Eye (tissue), 1 donor: ENCODE measurements around the gene AHSG.
A peak's percentile ranks its signal among the peaks of the same experiment; 100 is the strongest.
"Not testable (repeated sequence)": the region's sequence is repeated elsewhere in the genome, so short reads cannot be mapped to it uniquely, and the experiment has no call there.

Experiments used
- DNase-seq: peaks from one replicate; pipeline ENCODE4 v3.0.0-alpha.2; 2015

Gene AHSG, protein sequence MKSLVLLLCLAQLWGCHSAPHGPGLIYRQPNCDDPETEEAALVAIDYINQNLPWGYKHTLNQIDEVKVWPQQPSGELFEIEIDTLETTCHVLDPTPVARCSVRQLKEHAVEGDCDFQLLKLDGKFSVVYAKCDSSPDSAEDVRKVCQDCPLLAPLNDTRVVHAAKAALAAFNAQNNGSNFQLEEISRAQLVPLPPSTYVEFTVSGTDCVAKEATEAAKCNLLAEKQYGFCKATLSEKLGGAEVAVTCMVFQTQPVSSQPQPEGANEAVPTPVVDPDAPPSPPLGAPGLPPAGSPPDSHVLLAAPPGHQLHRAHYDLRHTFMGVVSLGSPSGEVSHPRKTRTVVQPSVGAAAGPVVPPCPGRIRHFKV

DNA sequence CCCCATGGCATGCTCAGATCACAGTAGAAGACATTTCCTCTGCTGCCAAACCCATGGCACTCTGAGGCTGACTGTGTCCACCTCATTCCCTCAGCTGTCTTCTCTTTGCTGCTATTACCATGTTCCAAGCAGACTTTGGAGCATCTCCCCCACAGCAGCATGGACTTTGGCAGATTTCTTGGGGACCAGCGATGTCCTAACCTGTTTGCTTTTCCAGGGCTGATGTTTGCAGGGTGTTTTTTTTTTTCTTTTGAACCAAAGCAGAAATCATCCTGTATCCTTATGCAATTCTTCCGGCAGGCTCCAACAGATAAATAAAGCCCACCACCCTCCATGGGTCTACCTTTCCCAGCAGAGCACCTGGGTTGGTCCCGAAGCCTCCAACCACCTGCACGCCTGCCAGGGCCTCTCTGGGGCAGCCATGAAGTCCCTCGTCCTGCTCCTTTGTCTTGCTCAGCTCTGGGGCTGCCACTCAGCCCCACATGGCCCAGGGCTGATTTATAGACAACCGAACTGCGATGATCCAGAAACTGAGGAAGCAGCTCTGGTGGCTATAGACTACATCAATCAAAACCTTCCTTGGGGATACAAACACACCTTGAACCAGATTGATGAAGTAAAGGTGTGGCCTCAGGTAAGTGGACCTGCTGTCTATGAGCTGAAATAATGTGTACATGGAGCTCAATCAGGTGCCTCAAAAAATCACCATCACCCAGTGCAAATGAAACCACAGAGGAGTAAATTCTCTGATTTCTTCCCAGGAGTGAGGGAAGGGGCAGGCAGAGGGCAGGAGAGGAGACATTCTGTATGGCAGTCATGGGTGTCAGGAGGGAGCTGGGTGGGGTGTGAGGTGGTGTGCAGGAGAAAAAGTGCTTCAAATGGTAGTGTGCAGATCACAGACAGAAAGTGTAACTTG, at the start of gene AHSG:
TSS of gene AHSG (plus strand) at position 340 of the 916 bp plus-strand sequence. CDS start at position 422, 82 bp downstream.
- no peak for DNase-seq

- DNase-seq = no peak
Measured at GRCh38 chr3:186564586-186564985, 48.3 kb upstream of the AHSG start.

DNA sequence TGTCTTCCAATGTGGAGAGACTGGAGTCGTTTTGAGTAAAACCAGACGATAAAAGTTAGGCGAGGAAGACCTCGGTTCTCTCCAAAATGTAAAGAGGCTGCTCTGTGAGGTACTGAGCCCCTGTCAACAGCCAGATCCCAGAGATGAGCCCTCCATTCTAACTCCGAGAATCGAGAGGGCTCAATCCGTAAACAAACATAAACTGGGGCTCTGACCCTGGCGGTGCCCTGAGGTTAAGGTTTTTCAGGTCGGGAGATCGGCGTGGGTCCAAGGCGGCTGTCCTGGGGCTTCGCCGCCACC, 46.1 kb upstream of the AHSG start:
- DNase-seq = no peak

- peak; percentile 97 for DNase-seq
Measured at GRCh38 chr3:186567072-186567921, 45.6 kb upstream of the AHSG start, which contains the start of gene TBCCD1. Gene TBCCD1 (minus strand): TSS chr3:186567339. CDS start chr3:186564329, 3,010 bp downstream.

- DNase-seq = not testable (repeated sequence)
Measured at GRCh38 chr3:186569361-186569760, 43.5 kb upstream of the AHSG start.

DNA sequence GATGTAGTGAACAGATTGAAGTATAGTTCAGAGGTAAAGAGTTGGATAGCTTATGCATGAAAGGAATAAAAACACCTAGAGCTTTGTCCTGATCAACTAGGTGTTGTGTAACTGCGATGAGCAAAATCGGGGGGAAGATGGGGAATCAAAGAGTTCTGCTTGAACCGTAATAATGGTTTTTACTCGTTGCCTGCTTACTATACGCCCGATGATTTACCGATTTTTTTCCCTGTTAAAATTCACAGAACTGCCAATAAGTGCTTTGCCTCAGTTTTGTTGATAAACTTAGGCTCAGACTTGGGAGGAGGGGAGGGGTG, 43.1 kb upstream of the AHSG start:
- no peak for DNase-seq

GRCh38 chr3:186570096-186570940, 42.5 kb upstream of the AHSG start, which contains the start of gene DNAJB11:
Gene DNAJB11 (plus strand): TSS chr3:186570720. CDS start chr3:186570898, 178 bp downstream.
- DNase-seq = peak; percentile 100

DNA sequence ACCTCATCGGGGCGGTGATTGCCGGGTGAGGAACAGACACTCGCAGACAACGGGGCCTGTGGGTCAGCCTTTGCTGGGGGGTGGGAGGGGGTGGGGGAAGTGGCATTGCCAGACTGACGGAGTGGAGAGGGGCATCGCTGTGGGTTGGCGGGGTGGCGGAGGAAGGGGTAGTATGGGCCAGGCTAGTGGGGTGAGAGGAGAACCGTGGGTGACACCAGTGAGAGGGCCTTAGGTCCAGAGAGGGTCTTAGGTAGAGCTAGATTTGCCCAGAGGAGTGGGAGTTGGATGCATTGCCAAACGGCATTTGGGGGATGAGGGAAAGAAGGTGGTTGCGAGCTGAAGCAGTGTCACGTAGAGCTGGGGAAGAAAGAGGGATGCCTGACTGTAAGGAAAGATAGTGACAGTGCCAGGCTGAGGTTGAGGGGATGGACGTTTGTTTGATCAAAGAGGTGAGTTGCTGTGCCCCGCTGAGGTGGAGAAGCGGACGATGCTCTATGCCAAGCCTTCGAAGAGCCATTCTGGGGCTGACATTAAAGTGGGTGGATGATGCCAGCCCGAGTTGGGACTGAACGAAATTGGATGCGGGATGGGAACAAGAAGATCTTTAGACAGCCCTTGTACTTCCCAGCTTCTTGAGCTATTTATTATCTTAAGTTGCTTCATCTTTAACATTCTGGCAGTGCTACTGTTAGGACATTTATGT, 41.8 kb upstream of the AHSG start:
- no peak for DNase-seq

GRCh38 chr3:186571644-186572013, 41.2 kb upstream of the AHSG start:
- no peak for DNase-seq

- no peak for DNase-seq
Measured at GRCh38 chr3:186577521-186577920, 35.3 kb upstream of the AHSG start.

DNA sequence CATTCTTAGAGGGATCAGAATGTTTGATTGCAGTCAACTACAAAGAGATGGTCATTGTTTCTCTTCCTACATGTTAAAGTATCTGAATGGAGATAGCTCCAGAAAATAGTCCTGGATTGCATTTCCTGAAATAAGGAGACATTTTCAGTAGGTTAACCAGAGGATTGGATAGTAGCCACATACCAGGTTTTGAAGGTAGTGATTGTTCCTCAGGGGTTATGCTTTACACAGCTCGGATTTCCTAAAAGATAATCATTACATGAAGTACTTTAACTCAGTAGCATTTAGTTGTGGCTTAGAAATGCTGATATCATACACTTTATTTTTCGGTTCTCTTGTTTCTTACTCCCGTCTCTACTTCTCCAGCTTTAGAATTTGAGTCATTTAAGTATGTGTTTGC, 32.1 kb upstream of the AHSG start:
- no peak for DNase-seq

- no peak for DNase-seq
Measured at GRCh38 chr3:186582541-186582940, 30.3 kb upstream of the AHSG start.

DNA sequence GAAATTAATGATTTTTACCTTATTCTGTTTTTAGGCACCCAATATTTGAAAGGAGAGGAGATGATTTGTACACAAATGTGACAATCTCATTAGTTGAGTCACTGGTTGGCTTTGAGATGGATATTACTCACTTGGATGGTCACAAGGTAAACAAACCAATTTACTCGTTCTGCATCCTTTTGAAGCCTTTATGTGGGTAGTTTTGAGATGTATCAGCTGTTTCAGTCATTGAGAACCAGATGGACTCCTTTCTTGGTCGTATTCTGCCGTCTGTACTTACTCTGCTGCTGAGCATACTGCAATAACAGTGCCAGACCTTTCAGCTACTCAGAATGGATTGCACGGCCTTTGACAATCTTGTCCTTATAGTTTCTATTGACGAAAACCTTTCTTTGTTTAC, 29.0 kb upstream of the AHSG start:
- DNase-seq = no peak

- DNase-seq = not testable (repeated sequence)
Measured at GRCh38 chr3:186586245-186586644, 26.6 kb upstream of the AHSG start.

- DNase-seq = no peak
Measured at GRCh38 chr3:186587183-186587582, 25.7 kb upstream of the AHSG start.

DNA sequence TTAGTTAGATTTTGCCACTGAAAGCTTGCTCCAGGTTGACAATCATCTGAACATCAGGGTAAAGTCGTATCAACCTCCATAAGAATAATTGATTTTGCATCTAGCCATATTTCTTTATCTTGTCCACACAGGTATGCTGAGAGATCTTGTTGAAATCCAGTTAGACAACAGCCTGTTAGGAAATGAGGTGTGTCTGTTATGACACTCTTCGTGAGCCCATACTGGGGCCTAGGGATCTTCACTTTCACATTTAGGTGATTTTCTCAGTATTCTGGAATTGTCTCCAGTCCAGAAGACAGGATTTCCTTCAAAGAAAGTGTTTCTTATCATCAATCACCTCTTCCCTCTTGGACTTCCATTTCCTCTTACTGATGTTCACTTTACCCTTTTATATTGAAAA, 24.2 kb upstream of the AHSG start:
- DNase-seq = no peak

GRCh38 chr3:186589121-186589520, 23.7 kb upstream of the AHSG start:
- DNase-seq = no peak

GRCh38 chr3:186589856-186590579, 22.8 kb upstream of the AHSG start:
- DNase-seq = no peak

DNA sequence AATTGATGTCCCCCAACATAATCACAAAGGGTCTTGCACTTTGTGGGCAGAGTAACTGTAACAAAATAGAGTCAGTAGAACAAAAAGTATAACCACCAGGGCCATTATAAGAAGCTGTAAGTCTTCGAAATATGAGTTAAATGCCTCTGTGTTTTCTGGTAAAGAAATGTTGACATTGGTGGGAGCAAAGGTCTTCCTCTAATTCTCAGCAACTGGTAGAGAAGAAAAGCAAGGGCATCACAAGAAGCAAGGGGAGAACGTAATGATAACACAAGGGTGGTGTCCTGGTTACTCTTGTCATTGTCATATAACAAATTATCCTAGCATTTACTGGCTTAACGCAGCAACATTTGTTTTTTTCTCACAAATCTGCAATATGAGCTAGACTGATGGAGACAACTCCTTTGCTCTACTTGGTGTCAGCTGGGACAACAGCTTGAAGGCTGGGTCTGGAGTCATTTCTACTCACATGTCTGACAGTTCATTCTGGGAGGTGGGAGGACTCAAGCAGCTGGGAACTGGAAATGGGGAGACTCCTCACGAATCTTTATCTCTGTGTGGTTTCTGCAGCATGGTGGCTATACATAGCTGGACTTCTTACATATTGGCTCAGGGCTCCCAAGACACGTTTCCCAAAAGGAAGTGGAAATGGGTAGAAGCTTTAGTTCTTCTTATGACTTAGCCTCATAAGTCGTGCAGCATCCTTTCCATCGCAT, 22.1 kb upstream of the AHSG start:
- DNase-seq = no peak

GRCh38 chr3:186592682-186593081, 20.2 kb upstream of the AHSG start:
- no peak for DNase-seq
